PC-3 (cell line): ENCODE results near the gene WDFY1.

Experiments
- EZH2 ChIP-seq: fragments of 300-600 bp; sonication (generic); IDR thresholded peaks from one replicate; pipeline ENCODE4 v1.6.1; 2017; ENCODE audit warnings: antibody characterized with exemption, mild to moderate bottlenecking, low read length; ENCODE audit not compliant: unreplicated experiment
- EZH2phosphoT487 ChIP-seq: fragments of 300-600 bp; sonication (generic); IDR thresholded peaks from 2 replicates; pipeline ENCODE4 v1.6.1; 2018; ENCODE audit warnings: mild to moderate bottlenecking, antibody characterized with exemption, low read length, borderline replicate concordance
- TF ChIP-seq, protein P1 (sequence below): fragments of 300-600 bp; sonication (generic); conservative IDR thresholded peaks from 2 replicates; pipeline ENCODE4 v1.5.1; 2017; ENCODE audit warnings: antibody characterized with exemption, low read depth, mild to moderate bottlenecking, low read length

DNA sequence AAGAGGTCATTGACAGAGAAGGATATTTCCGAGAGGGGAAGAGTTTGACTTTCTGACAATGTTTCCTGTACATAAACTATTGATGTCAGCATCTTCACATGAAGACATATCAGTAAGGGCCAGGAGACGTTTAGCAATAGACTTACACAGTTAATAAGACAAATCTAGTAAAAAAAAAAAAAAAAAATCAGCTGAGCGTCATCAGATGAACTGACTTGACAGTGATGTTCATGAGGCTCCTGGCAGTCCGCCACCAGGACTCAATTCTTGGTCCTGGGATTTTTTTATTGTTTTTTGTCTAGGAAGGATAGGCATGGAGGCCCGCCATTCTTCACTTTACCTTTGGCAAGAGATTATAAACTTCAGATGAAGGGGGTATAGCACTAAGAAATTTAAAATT, 26.6 kb upstream of the WDFY1 start:
- TF ChIP-seq, protein P1, sequence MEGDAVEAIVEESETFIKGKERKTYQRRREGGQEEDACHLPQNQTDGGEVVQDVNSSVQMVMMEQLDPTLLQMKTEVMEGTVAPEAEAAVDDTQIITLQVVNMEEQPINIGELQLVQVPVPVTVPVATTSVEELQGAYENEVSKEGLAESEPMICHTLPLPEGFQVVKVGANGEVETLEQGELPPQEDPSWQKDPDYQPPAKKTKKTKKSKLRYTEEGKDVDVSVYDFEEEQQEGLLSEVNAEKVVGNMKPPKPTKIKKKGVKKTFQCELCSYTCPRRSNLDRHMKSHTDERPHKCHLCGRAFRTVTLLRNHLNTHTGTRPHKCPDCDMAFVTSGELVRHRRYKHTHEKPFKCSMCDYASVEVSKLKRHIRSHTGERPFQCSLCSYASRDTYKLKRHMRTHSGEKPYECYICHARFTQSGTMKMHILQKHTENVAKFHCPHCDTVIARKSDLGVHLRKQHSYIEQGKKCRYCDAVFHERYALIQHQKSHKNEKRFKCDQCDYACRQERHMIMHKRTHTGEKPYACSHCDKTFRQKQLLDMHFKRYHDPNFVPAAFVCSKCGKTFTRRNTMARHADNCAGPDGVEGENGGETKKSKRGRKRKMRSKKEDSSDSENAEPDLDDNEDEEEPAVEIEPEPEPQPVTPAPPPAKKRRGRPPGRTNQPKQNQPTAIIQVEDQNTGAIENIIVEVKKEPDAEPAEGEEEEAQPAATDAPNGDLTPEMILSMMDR = no peak
- TF ChIP-seq EZH2 (no peak), EZH2phosphoT487 (no peak)
